A673 (cell line): Measurements from ENCODE around the gene APEH. TPM values are rescaled to one million over a fixed set of nuclear protein-coding genes. Genes with fewer than 3 reads are reported as not detected.

Experiments
- BruUV-seq: library from RNA; stranded (reverse); fragments of 400-500 nt; replicated peaks from 2 replicates; lab custom pipeline; 2021; lab: Mats Ljungman, UMichigan
- CTCF ChIA-PET: fragments of 300-600 bp; sonication (Branson Sonifier 250); formaldehyde crosslinking; loops from one replicate; lab custom pipeline; 2022; ENCODE audit warnings: antibody characterized with exemption; lab: Charles Lee
- POLR2A ChIA-PET: fragments of 300-600 bp; sonication (Branson Sonifier 250); formaldehyde crosslinking; loops from one replicate; lab custom pipeline; 2022; ENCODE audit warnings: antibody characterized with exemption; ENCODE audit not compliant: low non-redundant PET; lab: Charles Lee
- DNase-seq: peaks from one replicate; pipeline ENCODE4 v3.0.0-alpha.2; 2015; ENCODE audit warnings: low spot score
- H3K27ac ChIP-seq: fragments of 200-600 bp; sonication (generic); 2 replicates; pipeline ENCODE4 v1.5.1; 2016; ENCODE audit warnings: mixed run types, low read depth, mild to moderate bottlenecking, mixed read lengths, antibody characterized with exemption, low read length; ENCODE audit not compliant: poor library complexity, severe bottlenecking
- H3K27me3 ChIP-seq: fragments of 200-600 bp; sonication (generic); replicated peaks from 2 replicates; pipeline ENCODE4 v1.6.1; 2017; ENCODE audit warnings: mixed run types, low read depth, mild to moderate bottlenecking, mixed read lengths, antibody characterized with exemption, low read length; ENCODE audit not compliant: insufficient read depth, poor library complexity
- H3K36me3 ChIP-seq: fragments of 200-600 bp; sonication (generic); 2 replicates; pipeline ENCODE4 v1.6.1; 2016; ENCODE audit warnings: mixed run types, mild to moderate bottlenecking, mixed read lengths, antibody characterized with exemption, low read length; ENCODE audit not compliant: insufficient read depth, poor library complexity, severe bottlenecking
- H3K4me1 ChIP-seq: fragments of 200-600 bp; sonication (generic); 2 replicates; pipeline ENCODE4 v1.6.1; 2017; ENCODE audit warnings: mixed run types, mild to moderate bottlenecking, mixed read lengths, antibody characterized with exemption, low read length; ENCODE audit not compliant: insufficient read depth, poor library complexity, severe bottlenecking
- H3K4me3 ChIP-seq: fragments of 200-600 bp; sonication (generic); 2 replicates; pipeline ENCODE4 v1.5.1; 2016; ENCODE audit warnings: low read depth, mixed run types, mild to moderate bottlenecking, mixed read lengths, low read length; ENCODE audit not compliant: poor library complexity, severe bottlenecking
- H3K9me3 ChIP-seq: fragments of 200-600 bp; sonication (generic); 2 replicates; pipeline ENCODE4 v1.6.1; 2016; ENCODE audit warnings: mixed run types, low read depth, mild to moderate bottlenecking, mixed read lengths, antibody characterized with exemption, low read length; ENCODE audit not compliant: poor library complexity, severe bottlenecking
- EZH2 ChIP-seq: fragments of 200-600 bp; sonication (generic); IDR thresholded peaks from 2 replicates; pipeline ENCODE4 v1.6.1; 2017; ENCODE audit warnings: borderline replicate concordance, low read depth, mild to moderate bottlenecking, mixed read lengths, antibody characterized with exemption, low read length; ENCODE audit not compliant: poor library complexity, severe bottlenecking
- intact Hi-C: fragments of 100-400 bp; cut with micrococcal nuclease; formaldehyde crosslinking; loops from one replicate; pipeline ENCODE4 v1.10.0; 2022; ENCODE audit not compliant: unreplicated experiment
- total RNA-seq: library from RNA; stranded (reverse); gene quantifications from 2 replicates; pipeline ENCODE4 v1.2.3, GENCODE V29; 2021
- TF ChIP-seq, protein P1 (sequence below): fragments of 300-800, 200-600 bp; sonication (generic); conservative IDR thresholded peaks from 2 replicates; pipeline ENCODE4 v1.5.1; 2017; ENCODE audit warnings: low read depth, mild to moderate bottlenecking, antibody characterized with exemption, low read length, moderate library complexity, mixed read lengths

APEH gene
- total RNA-seq, 1 experiment from 2014 or later: 64.9 TPM

DNA sequence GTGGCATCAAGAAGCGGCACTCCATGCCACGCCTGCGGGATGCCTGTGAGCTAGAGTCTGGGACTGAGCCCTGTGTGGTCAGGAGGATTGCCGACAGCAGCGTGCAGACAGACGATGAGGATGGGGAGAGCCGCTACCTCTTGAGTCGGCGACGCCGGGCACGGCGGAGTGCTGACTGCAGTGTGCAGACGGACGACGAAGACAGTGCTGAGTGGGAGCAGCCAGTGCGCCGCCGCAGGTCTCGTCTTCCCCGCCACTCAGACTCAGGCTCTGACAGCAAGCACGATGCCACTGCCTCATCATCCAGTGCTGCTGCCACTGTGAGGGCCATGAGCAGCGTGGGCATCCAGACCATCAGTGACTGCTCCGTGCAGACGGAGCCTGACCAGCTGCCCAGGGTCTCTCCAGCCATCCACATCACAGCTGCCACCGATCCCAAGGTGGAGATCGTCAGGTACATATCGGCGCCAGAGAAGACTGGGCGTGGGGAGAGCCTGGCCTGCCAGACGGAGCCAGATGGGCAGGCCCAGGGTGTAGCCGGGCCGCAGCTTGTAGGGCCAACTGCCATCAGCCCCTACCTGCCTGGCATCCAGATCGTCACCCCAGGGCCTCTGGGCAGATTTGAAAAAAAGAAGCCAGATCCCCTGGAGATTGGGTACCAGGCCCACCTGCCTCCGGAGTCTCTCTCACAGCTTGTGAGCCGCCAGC lies 16.8 kb upstream of the APEH start:
- ChIA-PET CTCF (no interaction called here), POLR2A (interaction anchor here (0.5 kb wide), 1 partner anchor 112 kb away, joined by 5 read pairs; no protein-coding TSS in a partner anchor)
- no peak overlapping the region for H3K4me3 ChIP-seq
- intact Hi-C loops: no loop called here
- TF ChIP-seq, protein P1, sequence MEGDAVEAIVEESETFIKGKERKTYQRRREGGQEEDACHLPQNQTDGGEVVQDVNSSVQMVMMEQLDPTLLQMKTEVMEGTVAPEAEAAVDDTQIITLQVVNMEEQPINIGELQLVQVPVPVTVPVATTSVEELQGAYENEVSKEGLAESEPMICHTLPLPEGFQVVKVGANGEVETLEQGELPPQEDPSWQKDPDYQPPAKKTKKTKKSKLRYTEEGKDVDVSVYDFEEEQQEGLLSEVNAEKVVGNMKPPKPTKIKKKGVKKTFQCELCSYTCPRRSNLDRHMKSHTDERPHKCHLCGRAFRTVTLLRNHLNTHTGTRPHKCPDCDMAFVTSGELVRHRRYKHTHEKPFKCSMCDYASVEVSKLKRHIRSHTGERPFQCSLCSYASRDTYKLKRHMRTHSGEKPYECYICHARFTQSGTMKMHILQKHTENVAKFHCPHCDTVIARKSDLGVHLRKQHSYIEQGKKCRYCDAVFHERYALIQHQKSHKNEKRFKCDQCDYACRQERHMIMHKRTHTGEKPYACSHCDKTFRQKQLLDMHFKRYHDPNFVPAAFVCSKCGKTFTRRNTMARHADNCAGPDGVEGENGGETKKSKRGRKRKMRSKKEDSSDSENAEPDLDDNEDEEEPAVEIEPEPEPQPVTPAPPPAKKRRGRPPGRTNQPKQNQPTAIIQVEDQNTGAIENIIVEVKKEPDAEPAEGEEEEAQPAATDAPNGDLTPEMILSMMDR: no peak
- no peak for TF ChIP-seq EZH2
- H3K36me3 ChIP-seq: no peaks in the 10 kb centered on the region
- BruUV-seq: no TSS peak
- no peak for DNase-seq
- H3K4me1 ChIP-seq: no peaks in the 10 kb centered on the region
- no peaks in the 10 kb centered on the region for H3K9me3 ChIP-seq
- no peaks in the 10 kb centered on the region for H3K27me3 ChIP-seq
- H3K27ac ChIP-seq: no peak overlapping the region

DNA sequence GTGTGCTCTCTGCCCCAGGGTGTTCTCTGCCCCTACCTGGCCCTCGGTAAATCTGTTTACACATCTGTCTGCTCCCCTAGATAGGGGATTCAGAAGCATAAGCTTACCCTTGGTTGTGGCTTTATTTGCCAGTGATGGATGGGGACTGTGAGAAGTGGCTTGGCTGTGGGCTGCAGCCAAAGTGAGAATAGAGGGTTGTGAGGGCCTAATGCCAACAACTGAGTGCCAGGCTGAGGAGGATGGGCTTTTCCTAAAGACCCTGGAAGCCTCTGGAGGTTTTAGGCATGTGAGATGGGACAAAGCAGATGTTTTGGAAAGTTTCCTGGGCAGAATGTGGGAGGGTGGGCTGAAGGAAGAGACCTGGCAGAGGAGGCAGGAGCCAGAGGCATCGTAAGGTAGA lies 15.4 kb upstream of the APEH start:
- H3K27me3 ChIP-seq: no peaks in the 10 kb centered on the region
- no peaks in the 10 kb centered on the region for H3K9me3 ChIP-seq
- intact Hi-C loops: no loop called here
- TF ChIP-seq, protein P1: no peak
- TF ChIP-seq EZH2: no peak
- H3K36me3 ChIP-seq: no peaks in the 10 kb centered on the region
- no peak overlapping the region for H3K4me3 ChIP-seq
- no TSS peak for BruUV-seq
- H3K27ac ChIP-seq: no peak overlapping the region
- ChIA-PET CTCF (no interaction called here), POLR2A (no interaction called here)
- H3K4me1 ChIP-seq: no peaks in the 10 kb centered on the region
- no peak for DNase-seq

- ChIA-PET POLR2A (no interaction called here), CTCF (no interaction called here)
- H3K4me3 ChIP-seq: no peak overlapping the region
- no peaks in the 10 kb centered on the region for H3K27me3 ChIP-seq
- intact Hi-C loops: no loop called here
- no peak overlapping the region for H3K27ac ChIP-seq
- no peaks in the 10 kb centered on the region for H3K4me1 ChIP-seq
- BruUV-seq: no TSS peak
- H3K36me3 ChIP-seq: no peaks in the 10 kb centered on the region
- TF ChIP-seq, protein P1: no peak
- no peak for TF ChIP-seq EZH2
- no peak for DNase-seq
- H3K9me3 ChIP-seq: no peaks in the 10 kb centered on the region
Measured at GRCh38 chr3:49659756-49660155, 14.4 kb upstream of the APEH start.
